ELF-1 (cell line): ENCODE results near the gene ALOX15B.
"Not testable (repeated sequence)": the region's sequence is repeated elsewhere in the genome, so short reads cannot be mapped to it uniquely, and the experiment has no call there.

ENCODE experiments used
- DNase-seq: peaks from one replicate; pipeline ENCODE4 v3.0.0-alpha.2; 2016; ENCODE audit warnings: low read depth, low spot score

ALOX15B gene

GRCh38 chr17:8062807-8063483 is 24.1 kb downstream of the ALOX15B start:
- peak; percentile 44 for DNase-seq

GRCh38 chr17:8063761-8064534 is 25.1 kb downstream of the ALOX15B start:
- DNase-seq, result no peak

GRCh38 chr17:8064561-8065019 is 25.7 kb downstream of the ALOX15B start:
- DNase-seq, result no peak

GRCh38 chr17:8066841-8067775 is 28.2 kb downstream of the ALOX15B start:
- DNase-seq, result peak; percentile 31

- DNase-seq, result no peak
Observed at GRCh38 chr17:8067806-8068205, 28.9 kb downstream of the ALOX15B start.

GRCh38 chr17:8068736-8069586 is 30.1 kb downstream of the ALOX15B start:
- DNase-seq, result no peak

- DNase-seq, result no peak
Observed at GRCh38 chr17:8069587-8069860, 30.7 kb downstream of the ALOX15B start.

GRCh38 chr17:8071496-8071895 is 32.6 kb downstream of the ALOX15B start:
- no peak for DNase-seq

GRCh38 chr17:8072341-8072728 is 33.5 kb downstream of the ALOX15B start:
- no peak for DNase-seq

GRCh38 chr17:8072729-8073461 is 34.0 kb downstream of the ALOX15B start:
- DNase-seq, result peak; percentile 20

GRCh38 chr17:8073627-8074484 is 35.0 kb downstream of the ALOX15B start:
- peak; percentile 89 for DNase-seq

- DNase-seq, result no peak
Observed at GRCh38 chr17:8074554-8074953, 35.7 kb downstream of the ALOX15B start.

- no peak for DNase-seq
Observed at GRCh38 chr17:8075081-8075480, 36.2 kb downstream of the ALOX15B start.

- no peak for DNase-seq
Observed at GRCh38 chr17:8075574-8076342, 36.9 kb downstream of the ALOX15B start.

GRCh38 chr17:8076502-8077266 is 37.8 kb downstream of the ALOX15B start:
- no peak for DNase-seq

- not testable (repeated sequence) for DNase-seq
Observed at GRCh38 chr17:8077939-8078338, 39.1 kb downstream of the ALOX15B start.

- DNase-seq, result peak; percentile 93
Observed at GRCh38 chr17:8079291-8080207, 40.7 kb downstream of the ALOX15B start.
